Fibroblast of skin of back (primary cell): ENCODE data around the gene OR5L2. TPM values are rescaled to one million over a fixed set of nuclear protein-coding genes. Genes with fewer than 3 reads are reported as not detected.
"Not testable (repeated sequence)": the region's sequence is repeated elsewhere in the genome, so short reads cannot be mapped to it uniquely, and the experiment has no call there.

Experiments used
- DNase-seq: peaks from one replicate; pipeline ENCODE4 v3.0.0-alpha.2; 2013
- polyA plus RNA-seq, 2 experiments: library from polyadenylated mRNA; unstranded; fragments of 120-200 nt; gene quantifications; one replicate each; pipeline ENCODE4 v1.2.1, GENCODE V29; 2013; ENCODE audit not compliant: insufficient read length in 2 of 2

OR5L2 gene
- not detected for polyA plus RNA-seq (2013, experiment 1 of 2; ENCODE audit: insufficient read length)
- polyA plus RNA-seq (2013, experiment 2 of 2; ENCODE audit: insufficient read length), result not detected

GRCh38 chr11:55826919-55827318 is at the start of gene OR5L2:
Gene OR5L2, plus strand, starts transcription at chr11:55827219. Its CDS starts 0 bp downstream, at chr11:55827219.
- DNase-seq, result no peak

GRCh38 chr11:55791606-55792005 is 35.4 kb upstream of the OR5L2 start:
- DNase-seq, result no peak

GRCh38 chr11:55793321-55793720 is 33.7 kb upstream of the OR5L2 start:
- no peak for DNase-seq

- no peak for DNase-seq
Observed at GRCh38 chr11:55795256-55795655, 31.8 kb upstream of the OR5L2 start, which contains the start of gene OR5D14. Gene OR5D14, plus strand, starts transcription at chr11:55795556. Its CDS starts 0 bp downstream, at chr11:55795556.

GRCh38 chr11:55806248-55806647 is 20.8 kb upstream of the OR5L2 start:
- DNase-seq, result no peak

GRCh38 chr11:55811067-55811466 is 16.0 kb upstream of the OR5L2 start, which contains the start of gene OR5L1:
Gene OR5L1, plus strand, starts transcription at chr11:55811367. Its CDS starts 100 bp downstream, at chr11:55811467.
- no peak for DNase-seq

GRCh38 chr11:55819330-55819729 is 7.7 kb upstream of the OR5L2 start, which contains the start of gene OR5D18:
Gene OR5D18, plus strand, starts transcription at chr11:55819630. Its CDS starts 0 bp downstream, at chr11:55819630.
- DNase-seq, result no peak

- no peak for DNase-seq
Observed at GRCh38 chr11:55838452-55838851, 11.4 kb downstream of the OR5L2 start, which contains the start of gene OR5D16. Gene OR5D16, plus strand, starts transcription at chr11:55838752. Its CDS starts 0 bp downstream, at chr11:55838752.

- DNase-seq, result no peak
Observed at GRCh38 chr11:55847453-55847852, 20.4 kb downstream of the OR5L2 start.

- no peak for DNase-seq
Observed at GRCh38 chr11:55849037-55849436, 22.0 kb downstream of the OR5L2 start.

GRCh38 chr11:55852141-55852540 is 25.1 kb downstream of the OR5L2 start:
- no peak for DNase-seq

- DNase-seq, result no peak
Observed at GRCh38 chr11:55854704-55855103, 27.7 kb downstream of the OR5L2 start.

- not testable (repeated sequence) for DNase-seq
Observed at GRCh38 chr11:55867354-55867753, 40.3 kb downstream of the OR5L2 start.

GRCh38 chr11:55872731-55873130 is 45.7 kb downstream of the OR5L2 start:
- DNase-seq, result not testable (repeated sequence)

- not testable (repeated sequence) for DNase-seq
Observed at GRCh38 chr11:55873146-55873545, 46.1 kb downstream of the OR5L2 start.
